Fibroblast of the conjunctiva (primary cell): ENCODE data around the gene ZBTB24.
"Not testable (repeated sequence)": the region's sequence is repeated elsewhere in the genome, so short reads cannot be mapped to it uniquely, and the experiment has no call there.

Source experiments
- DNase-seq: peaks from one replicate; pipeline ENCODE4 v3.0.0-alpha.2; 2010; ENCODE audit warnings: low read depth

ZBTB24 gene

DNA sequence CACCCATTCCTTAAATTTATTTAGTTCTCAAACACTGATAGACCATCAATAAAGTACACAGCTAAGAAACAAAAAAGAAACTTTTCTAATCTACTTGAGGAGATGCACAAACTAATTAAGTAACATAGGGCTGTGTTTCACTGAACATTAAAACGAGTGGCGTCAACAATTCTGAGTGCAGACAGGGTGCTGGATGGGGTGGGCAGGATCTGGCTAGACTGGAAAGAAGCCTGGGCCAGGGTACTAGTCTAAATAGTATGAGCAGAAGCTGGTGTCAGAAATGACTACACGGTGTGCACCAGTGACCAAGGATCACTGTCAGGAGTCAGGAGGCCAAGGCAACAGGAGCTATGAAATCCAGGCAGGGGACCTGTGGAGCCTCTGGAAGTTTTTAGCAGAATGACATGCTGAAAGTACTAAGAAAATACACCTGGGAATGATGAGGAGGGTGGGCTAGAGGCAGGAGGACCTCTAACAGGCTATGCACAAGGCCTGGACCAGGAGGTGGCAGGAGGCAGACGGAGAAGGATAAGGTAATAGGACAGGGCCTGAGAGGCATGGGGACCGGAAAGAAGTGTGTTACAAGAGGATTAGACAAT lies 13.3 kb downstream of the ZBTB24 start:
- DNase-seq, result no peak

DNA sequence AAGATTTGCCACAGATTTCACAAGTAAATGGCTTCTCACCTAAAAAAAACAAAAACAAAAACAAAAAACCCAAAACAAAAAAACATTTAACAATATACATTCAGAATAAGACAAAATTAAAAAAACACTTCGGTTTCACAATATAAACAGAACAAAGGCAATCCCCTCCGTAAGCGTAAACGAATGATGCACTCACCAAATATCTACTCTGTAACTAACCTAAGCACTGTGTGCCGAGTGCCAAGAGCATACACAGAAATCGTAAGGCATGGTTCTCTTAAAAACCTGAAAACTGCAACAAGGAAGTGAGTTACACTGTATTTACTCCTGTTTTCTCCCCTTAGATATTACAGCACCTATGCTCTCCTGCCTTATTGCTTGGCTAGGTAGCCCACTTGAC lies 15.3 kb downstream of the ZBTB24 start:
- DNase-seq, result no peak

DNA sequence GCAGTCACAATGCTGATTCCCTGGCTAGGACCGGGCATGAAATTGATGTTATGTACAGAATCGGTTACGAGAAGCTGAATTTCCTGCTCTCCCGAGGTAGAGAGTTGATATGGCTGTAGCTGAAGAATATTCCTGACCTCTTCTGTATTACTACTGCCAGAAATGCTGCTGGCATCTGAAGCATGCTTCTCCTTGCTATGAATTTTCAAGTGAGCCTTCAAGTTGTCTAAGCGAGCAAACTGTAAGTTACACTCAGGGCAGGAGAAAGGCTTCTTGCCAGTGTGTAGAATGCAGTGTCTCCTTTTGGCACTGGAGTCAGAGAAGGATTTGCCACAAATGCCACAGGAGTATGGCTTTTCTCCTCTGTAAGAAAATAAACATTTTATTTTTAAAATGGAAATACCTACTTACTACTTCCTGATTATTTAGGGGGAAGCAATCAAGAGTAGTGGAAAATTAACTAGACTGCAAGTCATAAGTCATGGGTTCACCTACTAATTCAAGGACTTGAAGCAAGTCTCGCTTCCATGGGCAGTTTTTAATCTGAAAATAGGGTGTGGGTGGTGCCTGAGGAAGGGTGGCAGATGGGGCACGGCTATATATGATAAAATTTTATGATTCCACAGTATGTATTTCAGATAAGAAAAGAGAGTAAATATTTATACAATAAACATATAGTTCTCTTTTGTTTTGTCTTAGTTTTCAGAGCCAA lies 16.7 kb downstream of the ZBTB24 start:
- DNase-seq, result no peak

DNA sequence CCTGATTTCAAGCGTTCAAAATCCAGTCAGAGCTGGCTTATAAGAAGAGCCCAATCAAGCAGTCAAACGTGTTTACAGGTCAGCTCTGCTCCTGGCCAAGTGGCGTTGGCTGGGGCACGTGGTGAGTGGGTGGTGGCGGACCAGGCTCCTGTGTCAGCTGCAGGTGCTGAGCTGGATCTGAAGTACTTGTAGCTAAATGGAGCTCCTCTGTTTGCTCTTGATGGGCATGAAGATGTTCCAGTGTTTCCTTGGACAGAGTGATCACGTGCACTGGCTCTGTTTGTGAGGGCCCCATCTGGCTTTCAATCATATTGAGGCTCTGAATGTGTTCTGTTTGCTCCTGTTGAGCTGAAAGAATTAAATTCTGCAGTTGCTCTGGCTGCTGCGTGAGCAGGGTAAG lies 17.2 kb downstream of the ZBTB24 start:
- DNase-seq, result no peak

DNA sequence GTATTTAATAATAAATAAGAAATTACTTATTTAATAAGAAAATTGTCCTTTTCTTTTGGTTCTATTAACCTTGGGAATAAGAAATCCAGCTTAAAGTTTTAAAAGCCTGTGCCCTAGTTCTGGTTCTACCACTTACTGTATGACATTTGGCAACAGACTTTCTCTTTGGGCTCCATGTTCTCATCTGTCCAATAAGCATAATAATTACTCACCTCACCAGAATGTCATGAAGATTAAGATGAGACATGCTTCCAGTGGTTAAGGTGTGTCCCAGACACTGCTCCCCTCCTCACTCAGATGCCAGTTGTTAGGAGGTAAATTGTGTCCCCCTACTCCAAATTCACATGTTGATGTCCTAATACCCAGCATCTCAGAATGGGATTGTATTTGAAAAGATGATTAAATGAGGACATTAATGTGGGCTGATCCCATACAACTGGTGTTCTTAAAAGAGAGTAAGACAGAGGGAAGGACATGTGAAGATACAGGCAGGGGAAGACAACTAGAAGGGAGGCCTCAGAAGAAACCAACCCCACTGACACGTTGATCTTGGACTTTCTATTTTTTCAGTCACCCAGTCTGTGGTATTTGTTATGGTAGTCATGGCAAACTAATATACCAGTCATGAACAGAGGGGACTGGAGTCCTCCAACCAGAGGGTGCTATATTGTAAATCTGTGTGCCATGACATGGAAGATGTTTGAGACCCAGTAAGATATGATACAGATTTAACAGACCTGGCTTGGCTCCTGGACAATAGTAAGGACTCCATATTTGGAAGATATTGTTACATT lies 21.1 kb downstream of the ZBTB24 start:
- no peak for DNase-seq

DNA sequence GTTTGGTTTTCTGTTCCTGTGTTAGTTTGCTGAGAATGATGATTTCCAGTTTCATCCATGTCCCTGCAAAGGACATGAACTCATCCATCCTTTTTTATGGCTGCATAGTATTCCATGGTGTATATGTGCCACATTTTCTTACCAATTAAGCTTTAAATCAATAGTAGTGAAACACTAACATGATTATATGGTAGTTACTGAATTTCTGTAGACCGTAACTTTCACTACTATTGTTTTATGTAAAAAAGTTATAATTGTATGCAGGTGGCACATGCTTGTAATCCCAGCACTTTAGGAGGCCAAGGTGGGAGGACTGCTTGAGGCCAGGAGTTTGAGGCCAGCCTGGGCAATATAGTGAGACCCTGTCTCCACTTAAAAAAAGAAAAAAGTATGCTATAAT lies 21.8 kb downstream of the ZBTB24 start:
- DNase-seq, result not testable (repeated sequence)

DNA sequence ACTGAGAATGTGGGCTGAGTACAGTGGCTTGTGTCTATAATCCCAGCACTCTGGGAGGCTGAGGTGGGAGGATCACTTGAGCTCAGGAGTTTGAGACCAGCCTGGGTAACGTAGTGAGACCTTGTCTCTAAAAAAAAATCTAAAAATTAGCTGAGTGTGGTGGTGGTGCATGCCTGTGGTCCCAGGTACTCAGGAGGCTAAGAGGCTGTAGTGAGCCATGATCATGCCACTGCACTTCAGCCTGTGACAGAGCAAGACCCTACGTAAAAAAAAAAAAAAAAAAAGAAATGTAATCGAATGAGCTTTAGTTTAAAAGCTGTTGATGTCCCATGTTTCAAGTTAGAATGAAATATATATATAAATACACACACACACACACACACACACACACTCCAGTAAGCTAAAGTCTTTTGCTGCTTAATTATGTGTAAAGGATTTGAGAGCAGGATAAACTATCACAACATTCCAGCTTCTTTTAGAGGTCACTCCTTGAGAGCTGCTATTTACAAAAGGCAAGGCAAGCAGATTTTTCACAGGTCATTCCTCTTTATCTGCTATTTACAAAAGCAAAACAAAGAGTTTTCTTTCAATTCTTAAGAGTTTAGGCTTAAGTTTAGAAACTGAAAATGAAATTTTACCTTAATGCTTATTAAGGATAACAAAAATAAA lies 22.7 kb downstream of the ZBTB24 start:
- no peak for DNase-seq

DNA sequence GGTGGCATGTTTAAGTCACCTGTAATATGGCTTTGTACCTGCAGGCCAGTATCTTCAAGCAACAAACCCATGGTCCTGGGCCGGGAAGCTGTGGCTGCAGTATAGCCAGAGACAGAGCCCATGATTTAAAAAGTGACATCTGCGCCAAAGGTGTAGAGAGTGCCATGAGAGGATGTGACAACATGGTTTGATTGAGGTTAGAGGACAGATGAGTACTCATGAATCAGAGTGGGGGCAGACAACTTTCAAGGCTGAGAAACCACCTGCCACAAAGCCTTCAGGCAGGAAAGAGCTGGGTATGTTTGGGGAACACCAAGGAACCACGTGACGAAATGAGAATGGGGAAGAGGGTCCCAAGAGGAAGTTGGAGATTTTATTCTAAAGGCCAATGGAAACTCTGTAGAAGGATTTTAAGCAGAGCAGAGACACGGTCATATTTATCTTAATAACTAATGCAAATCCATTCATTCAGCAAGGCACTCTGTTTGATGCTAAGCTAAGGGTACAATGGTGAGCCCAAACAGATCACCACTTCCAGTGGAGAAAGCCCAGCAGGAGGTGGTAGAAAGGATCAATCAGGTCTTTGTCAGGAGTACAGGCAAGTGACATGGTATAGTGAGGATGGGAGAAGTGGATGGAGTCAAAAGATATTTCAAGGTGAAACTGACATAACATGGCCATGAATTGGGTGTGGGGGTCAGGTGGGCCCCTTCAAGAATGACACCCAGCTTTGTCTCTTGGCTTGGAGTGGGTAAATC lies 24.1 kb downstream of the ZBTB24 start:
- DNase-seq, result no peak

DNA sequence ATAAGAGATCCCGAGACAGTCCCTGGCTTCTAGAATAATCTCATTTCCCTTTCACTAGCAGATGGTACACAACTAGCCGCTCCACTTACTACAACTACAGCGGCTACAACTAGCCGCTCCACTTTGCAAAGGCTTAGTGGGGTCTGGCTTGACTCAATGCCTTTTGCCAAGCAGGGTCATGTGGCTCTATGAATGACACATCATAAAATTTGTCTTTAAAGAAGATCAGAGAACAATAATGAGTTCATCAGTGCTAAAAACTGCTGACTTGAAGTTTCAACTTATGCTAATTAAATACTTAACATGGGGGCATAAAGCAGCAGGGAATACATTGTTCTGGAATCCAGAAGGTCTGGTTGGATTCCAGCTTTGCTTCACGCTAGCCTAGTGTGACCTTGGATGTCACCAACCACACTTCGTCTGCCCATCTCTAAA lies 25.4 kb downstream of the ZBTB24 start:
- DNase-seq, result no peak

DNA sequence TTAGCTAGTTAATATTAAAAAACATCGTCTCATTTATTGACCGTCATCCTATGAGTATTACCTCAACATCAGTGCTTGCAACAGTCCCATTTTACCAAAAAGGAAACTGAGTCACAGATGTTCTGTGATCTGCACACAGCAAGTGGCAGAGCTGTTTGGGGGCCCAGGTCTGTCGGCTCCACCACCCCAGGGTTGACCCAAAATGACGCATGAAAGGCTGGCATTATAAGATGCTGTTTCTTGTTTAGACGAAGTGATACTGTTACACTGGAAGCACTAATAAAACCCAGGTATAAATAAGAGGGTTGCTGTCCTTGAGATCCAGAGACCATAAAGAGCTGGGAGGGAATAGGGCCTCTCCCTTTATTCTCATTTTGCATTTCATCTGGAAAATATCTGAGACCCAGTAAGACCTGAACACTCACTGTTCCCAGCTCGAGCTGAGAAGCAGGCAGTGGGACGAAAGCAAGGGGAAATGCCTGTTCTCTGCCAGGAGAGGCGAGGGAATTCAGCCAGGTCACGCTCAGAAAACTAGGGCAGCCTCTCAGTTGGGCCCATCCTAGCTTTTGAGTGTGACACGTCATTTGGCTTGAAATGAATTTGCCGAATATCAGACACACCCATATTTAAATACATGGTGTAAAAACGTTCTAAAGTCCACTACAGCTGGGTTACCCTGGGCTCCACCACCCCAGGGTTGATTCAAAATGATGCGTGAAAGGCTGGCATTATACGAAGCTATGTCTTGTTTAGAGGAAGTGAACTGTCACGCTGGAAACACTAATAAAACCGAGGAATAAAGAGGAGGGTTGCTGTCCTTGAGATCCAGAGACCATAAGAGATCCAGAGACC lies 26.1 kb downstream of the ZBTB24 start:
- DNase-seq, result peak; percentile 40

DNA sequence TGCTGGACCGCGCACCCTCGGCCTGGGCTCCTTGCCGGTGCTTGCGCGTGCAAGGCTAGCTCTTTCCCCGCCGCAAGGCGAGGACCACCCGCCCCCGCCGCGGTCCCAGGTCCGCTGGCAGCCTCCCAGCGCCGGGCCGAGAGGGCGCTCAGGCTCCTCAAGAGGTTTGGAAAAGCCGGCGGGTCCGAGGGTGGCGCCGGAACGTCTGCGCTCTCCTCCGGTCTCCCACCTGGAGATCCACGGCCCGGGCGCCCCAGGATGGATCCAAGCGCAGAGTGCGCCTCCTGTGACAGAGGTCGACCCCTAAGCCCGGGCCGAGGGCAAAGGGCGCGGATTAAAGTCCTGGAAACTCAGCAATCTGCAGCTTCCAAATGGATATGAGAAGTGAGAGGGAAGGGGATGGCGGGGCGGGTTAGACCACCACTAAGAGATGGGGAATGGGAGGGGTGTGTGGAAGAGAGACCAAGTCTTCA lies 26.9 kb downstream of the ZBTB24 start:
- DNase-seq, result no peak

DNA sequence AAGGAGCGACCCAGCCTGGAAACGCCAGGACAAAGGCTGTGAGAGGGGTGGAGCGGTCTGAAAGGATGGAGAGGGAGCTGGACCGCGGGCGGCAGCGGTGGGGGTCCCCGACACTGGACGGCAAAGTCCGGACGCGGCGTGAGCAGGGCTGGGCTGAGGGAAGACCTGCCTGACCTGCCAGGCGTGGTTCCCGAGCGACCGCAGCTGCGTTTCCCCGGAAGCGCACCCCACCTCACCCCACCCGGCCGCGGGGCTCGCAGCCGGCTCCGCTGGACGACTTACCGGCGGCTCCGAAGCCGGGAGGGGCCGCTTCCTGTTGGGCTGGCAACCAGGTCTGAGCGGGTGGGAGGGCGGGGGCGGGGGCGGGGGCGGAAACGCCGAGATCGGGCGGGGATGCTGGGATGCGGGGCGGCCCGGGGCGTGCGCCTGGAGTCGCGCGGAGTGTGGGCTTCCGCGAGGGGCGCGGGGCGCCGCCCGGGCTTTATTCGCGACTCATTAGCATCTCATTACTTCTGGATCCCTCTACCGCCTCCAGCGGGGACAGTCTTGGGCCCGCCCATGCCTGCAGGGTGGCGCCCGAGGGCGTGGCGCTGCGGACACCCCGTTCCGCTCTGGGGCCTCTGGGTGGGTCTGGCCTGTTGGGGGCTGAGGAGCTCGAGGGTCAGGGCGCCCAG lies 27.4 kb downstream of the ZBTB24 start, which contains the start of gene MICAL1:
MICAL1 (minus strand) TSS at position 336 of the 674 bp plus-strand sequence. CDS start 1,576 bp downstream, outside the sequence.
- DNase-seq, result peak; percentile 26

DNA sequence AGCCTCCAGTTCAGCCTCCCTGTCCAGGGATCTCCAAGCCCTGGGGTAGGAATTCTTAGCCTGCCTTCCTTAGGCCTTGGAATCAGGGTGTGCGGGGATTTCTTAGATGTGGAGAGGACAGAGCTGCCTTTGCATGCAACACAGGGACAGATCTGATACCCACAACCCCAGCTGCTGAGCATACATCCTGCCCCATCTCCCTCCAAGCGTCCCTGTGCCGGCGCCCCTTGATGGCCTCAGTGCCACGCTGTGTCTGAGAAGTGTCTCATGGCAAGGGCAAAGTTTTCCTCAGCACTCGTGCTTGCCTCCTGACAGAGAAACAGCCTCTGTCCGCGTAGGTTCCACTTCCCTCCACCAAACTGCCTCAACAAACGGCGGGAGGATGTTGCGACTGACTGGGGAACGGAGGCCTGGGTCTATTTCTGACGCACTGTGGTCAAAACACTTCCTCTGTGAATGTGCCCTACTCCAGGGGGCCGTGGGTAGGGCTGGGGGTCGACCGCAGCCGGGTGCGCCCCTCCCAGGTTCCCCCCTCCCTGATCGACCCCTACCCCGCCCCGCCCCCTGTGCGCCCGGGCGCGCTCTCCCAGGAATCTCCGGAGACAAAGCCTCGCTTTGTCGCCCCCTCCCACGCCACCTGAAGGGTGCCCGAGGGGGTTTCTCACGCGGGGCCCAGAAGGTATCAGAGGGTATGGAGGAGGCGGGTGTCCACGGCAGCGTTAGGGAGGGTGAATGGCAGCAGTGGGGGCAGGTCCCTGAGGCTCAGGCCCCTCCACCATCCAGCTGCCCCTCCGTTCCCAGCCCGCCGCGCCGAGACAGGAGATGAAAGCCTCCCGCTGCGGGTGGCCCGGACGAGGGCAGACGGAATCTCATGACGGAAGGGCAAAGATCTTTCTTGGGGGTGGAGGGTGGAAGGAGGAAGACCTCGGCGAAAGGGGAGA lies 28.3 kb downstream of the ZBTB24 start:
- no peak for DNase-seq

DNA sequence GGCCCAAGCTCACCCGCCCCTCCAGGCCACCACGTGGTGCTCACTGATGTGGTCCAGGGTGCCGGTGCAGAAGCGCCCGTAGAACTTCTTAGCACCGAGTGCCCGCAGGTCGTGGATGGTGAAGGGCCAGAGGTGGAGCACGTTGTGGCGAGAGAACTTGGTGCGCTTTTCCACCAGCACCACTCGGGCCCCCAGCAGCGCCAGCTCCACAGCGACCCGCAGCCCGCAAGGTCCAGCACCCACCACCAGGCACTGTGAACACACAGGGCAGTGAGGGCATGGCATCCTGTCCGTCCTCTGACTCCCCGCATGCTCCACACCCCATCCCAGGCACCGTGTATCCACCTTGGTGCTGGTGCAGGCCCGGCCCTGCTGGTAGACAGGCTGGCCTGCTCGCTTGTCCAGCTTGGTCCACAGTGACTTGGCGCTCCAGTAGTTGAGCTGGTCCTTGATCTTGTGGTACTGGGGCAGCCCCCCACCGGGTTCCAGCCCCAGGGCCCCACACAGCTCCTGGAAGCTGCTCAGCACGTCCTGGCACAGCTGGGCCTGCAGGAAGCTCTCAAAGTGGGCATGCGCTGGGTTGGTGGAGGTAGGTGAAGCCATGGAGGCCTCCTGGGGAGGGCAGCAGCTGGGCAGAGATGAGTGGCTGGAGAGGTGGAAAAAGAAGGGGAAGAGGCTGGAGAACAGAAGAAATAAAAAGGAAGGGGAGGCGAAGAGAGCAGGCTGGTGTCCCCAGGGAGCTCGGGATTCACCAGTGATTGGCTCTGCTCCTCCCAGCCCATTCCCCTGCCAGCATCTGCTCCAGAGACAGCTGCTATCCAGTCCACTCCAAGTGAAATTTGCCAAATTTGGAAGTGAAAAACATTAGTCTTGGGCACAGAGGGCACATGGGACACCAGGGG lies 29.2 kb downstream of the ZBTB24 start:
- peak; percentile 41 for DNase-seq

DNA sequence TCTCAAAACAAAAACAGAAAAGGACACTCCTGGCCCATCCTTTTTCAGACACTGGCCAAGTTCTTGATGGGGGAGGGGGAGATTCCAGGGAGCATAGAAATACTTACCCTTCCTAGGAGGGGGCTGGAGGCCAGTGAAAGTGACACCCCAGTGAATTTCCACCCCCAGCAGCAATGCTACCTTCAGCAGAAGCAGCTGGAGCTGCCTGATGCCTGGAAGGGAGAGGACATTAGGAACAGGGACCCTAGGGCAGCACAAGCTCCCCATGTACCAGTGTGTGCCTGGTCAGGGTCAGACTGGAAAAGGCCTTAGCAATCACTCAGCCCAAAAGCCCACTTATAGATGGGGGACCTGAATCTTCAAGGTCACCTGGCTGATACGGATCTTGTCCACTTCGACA lies 29.9 kb downstream of the ZBTB24 start:
- no peak for DNase-seq

DNA sequence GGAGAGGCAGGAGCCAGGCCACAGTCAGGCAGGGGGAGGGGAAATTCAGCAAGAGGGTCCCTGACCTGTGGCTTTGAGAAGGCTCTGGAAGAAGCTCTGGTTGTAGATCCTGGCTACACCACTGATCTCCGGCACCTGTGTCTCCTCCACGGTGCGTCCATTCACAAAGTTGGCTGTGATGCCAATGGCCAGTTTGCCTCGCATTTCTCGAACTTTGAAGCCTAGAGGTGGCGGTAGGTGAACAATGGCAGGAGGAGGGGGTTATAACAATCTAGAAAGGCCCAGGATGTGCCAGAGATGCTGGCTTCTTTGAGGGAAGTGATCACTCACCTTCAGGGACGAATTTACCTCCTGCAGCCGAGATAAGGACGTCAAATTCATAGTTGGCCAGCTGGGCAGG lies 30.8 kb downstream of the ZBTB24 start:
- no peak for DNase-seq

DNA sequence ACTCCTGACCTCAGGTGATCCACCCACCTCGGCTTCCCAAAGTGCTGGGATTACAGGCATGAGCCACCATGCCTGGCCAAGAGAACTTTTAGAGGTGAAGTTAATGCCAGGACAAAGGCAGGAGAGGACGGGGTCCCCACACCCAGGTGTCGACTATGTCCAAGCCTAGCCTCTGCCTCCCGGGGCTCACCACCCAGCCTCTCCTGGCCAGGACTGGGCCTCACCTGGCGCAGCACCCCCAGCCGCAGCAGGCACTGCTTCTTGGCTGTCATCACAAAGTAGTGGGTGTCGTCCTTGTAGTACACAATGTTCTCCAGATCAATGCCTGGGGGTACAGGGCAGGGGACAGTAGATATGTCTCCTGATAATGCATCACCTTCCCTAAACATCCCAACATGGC lies 31.6 kb downstream of the ZBTB24 start:
- DNase-seq, result no peak

DNA sequence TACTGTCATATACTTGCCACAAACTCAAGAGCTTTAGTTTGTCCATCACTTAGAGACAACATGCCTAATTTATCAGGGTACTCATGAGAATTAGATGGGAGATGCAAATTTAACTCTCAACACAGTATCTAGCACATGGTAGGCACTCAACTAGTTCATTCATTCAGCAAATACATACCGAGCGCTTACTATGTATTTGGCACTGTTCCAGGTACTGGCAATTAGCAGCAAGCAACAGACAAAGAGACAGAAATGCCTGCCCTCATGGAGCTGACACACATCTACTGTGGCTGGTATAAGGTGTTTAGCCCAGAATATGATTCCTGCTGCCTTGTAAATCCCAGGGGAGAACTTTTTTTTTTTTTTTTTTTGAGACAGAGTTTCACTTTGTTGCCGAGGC lies 32.2 kb downstream of the ZBTB24 start:
- no peak for DNase-seq
